H1 (cell line): ENCODE results near the gene SLCO2A1. TPM values are rescaled to one million over a fixed set of nuclear protein-coding genes. Genes with fewer than 3 reads are reported as not detected.

Source experiments
- SP2 ChIP-seq: IDR thresholded peaks from 2 replicates; pipeline ENCODE4 v1.6.1; 2012; ENCODE audit warnings: mild to moderate bottlenecking, low read length, inconsistent platforms
- SUZ12 ChIP-seq: fragments of 200-600 bp; sonication (generic); IDR thresholded peaks from 2 replicates; pipeline ENCODE4 v1.6.1; 2012; ENCODE audit warnings: mild to moderate bottlenecking, inconsistent platforms, low read length, moderate library complexity, mixed read lengths
- polyA plus RNA-seq, 7 experiments: library from polyadenylated mRNA; depleted of rRNA in 3 of 7; stranded (reverse) in 5 of 7; unstranded in 2 of 7; fragments of >200 nt in 5 of 7; fragments of 200-250 nt in 2 of 7; gene quantifications; 1 replicate in 5 of 7; 2 replicates in 1 of 7; 4 replicates in 1 of 7; pipeline versions ENCODE4 v1.2.1 to v1.2.3, GENCODE V29; 2011 to 2013; ENCODE audit warnings: missing spikeins in 2 of 7, mixed read lengths in 2 of 7
- total RNA-seq: library from RNA; stranded (reverse); fragmentation: NEBNext Ultra II Directional; extraction: Animal tissue kit (Norgen Biotek cat#: 25700); gene quantifications from 2 replicates; pipeline ENCODE4 v1.2.1, GENCODE V29; 2021
- TF ChIP-seq, protein P1 (sequence below): fragments of 300-600 bp; sonication (generic); IDR thresholded peaks from 2 replicates; pipeline ENCODE4 v1.7.1; 2012; ENCODE audit warnings: low read length, moderate library complexity, mild to moderate bottlenecking, inconsistent platforms; ENCODE audit not compliant: insufficient replicate concordance

SLCO2A1 gene
- total and polyA plus RNA-seq, 2 of the 8 experiments (the other 6 are each of a cell fraction or from before 2014, with no cell fraction given): 1.1 to 2.3 TPM

DNA sequence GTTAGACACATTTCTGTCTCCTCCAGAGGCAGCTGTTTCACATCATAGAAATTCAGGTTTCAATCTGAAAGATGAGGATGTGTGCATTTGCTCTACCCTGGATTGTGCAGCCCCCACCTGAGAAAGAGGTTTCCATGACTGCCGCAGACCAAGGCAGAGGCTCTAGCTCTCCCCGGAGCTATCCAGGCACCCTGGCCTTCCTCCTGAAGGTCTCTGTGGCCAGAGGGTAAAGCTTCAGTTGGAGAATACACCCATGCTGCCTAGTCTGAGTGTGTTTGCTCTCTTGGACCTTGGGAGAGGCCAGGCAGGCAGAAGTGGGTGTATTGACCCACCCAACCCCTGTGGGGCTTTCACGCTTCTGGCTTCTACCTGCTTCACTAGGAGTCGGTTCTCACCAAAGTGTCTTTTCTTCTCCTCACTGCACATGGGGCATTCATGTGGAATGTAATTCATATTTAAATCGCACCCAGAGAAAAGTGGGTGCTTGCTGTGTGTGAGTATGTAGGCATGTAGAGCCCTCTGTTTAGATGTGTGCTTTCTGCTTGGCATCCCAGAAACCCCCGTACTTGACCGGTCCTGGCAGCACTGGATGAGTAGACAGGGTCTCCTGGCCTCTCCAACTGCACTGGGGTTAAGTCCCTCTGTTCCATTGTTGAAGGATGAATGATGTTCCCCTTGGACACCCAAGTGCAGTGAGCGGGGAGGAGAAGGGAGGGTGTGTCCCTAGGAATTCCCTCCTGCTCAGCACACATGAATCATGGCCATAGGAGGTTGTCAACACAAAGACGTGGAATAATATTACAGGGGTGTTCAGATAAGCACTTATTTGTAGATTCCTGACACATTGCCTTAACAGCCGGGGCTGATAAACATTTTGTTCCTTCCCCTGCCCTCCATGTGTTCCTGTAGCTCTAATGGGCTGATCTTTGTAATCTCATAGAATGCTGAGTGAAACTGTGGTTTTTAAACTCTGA is 113.8 kb downstream of the SLCO2A1 start (continued):
- TF ChIP-seq, protein P1, sequence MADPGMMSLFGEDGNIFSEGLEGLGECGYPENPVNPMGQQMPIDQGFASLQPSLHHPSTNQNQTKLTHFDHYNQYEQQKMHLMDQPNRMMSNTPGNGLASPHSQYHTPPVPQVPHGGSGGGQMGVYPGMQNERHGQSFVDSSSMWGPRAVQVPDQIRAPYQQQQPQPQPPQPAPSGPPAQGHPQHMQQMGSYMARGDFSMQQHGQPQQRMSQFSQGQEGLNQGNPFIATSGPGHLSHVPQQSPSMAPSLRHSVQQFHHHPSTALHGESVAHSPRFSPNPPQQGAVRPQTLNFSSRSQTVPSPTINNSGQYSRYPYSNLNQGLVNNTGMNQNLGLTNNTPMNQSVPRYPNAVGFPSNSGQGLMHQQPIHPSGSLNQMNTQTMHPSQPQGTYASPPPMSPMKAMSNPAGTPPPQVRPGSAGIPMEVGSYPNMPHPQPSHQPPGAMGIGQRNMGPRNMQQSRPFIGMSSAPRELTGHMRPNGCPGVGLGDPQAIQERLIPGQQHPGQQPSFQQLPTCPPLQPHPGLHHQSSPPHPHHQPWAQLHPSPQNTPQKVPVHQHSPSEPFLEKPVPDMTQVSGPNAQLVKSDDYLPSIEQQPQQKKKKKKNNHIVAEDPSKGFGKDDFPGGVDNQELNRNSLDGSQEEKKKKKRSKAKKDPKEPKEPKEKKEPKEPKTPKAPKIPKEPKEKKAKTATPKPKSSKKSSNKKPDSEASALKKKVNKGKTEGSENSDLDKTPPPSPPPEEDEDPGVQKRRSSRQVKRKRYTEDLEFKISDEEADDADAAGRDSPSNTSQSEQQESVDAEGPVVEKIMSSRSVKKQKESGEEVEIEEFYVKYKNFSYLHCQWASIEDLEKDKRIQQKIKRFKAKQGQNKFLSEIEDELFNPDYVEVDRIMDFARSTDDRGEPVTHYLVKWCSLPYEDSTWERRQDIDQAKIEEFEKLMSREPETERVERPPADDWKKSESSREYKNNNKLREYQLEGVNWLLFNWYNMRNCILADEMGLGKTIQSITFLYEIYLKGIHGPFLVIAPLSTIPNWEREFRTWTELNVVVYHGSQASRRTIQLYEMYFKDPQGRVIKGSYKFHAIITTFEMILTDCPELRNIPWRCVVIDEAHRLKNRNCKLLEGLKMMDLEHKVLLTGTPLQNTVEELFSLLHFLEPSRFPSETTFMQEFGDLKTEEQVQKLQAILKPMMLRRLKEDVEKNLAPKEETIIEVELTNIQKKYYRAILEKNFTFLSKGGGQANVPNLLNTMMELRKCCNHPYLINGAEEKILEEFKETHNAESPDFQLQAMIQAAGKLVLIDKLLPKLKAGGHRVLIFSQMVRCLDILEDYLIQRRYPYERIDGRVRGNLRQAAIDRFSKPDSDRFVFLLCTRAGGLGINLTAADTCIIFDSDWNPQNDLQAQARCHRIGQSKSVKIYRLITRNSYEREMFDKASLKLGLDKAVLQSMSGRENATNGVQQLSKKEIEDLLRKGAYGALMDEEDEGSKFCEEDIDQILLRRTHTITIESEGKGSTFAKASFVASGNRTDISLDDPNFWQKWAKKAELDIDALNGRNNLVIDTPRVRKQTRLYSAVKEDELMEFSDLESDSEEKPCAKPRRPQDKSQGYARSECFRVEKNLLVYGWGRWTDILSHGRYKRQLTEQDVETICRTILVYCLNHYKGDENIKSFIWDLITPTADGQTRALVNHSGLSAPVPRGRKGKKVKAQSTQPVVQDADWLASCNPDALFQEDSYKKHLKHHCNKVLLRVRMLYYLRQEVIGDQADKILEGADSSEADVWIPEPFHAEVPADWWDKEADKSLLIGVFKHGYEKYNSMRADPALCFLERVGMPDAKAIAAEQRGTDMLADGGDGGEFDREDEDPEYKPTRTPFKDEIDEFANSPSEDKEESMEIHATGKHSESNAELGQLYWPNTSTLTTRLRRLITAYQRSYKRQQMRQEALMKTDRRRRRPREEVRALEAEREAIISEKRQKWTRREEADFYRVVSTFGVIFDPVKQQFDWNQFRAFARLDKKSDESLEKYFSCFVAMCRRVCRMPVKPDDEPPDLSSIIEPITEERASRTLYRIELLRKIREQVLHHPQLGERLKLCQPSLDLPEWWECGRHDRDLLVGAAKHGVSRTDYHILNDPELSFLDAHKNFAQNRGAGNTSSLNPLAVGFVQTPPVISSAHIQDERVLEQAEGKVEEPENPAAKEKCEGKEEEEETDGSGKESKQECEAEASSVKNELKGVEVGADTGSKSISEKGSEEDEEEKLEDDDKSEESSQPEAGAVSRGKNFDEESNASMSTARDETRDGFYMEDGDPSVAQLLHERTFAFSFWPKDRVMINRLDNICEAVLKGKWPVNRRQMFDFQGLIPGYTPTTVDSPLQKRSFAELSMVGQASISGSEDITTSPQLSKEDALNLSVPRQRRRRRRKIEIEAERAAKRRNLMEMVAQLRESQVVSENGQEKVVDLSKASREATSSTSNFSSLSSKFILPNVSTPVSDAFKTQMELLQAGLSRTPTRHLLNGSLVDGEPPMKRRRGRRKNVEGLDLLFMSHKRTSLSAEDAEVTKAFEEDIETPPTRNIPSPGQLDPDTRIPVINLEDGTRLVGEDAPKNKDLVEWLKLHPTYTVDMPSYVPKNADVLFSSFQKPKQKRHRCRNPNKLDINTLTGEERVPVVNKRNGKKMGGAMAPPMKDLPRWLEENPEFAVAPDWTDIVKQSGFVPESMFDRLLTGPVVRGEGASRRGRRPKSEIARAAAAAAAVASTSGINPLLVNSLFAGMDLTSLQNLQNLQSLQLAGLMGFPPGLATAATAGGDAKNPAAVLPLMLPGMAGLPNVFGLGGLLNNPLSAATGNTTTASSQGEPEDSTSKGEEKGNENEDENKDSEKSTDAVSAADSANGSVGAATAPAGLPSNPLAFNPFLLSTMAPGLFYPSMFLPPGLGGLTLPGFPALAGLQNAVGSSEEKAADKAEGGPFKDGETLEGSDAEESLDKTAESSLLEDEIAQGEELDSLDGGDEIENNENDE: no peak
- no peak for TF ChIP-seq SP2
- no peak for TF ChIP-seq SUZ12
